NT2/D1 (cell line): Measurements from ENCODE around the gene AK8.

Experiments used
- SUZ12 ChIP-seq: IDR thresholded peaks from 2 replicates; pipeline ENCODE4 v1.6.1; 2011; ENCODE audit not compliant: insufficient read length, insufficient read depth; ENCODE audit errors: extremely low read depth
- YY1 ChIP-seq: IDR thresholded peaks from 2 replicates; pipeline ENCODE4 v1.6.1; 2011; ENCODE audit not compliant: insufficient read length, insufficient read depth
- ZNF274 ChIP-seq: IDR thresholded peaks from 2 replicates; pipeline ENCODE4 v1.6.1; 2011; ENCODE audit warnings: mild to moderate bottlenecking, low read depth, low read length

GRCh38 chr9:132840980-132841379 is 37.1 kb downstream of the AK8 start:
- TF ChIP-seq ZNF274, result no peak
- TF ChIP-seq YY1, result no peak
- TF ChIP-seq SUZ12, result no peak
